Gastrocnemius medialis (tissue), 4 donors: ENCODE data around the gene PPP1R16B.

ENCODE experiments used
- POLR2A ChIP-seq, 2 donors: fragments of 450-650 bp; IDR thresholded peaks; one replicate each; pipeline ENCODE4 v1.6.1; 2017; ENCODE audit warnings: antibody characterized with exemption in 2 of 2, mild to moderate bottlenecking in 2 of 2, moderate library complexity in 2 of 2
- TF ChIP-seq, protein P1 (sequence below), 5 experiments: fragments of 450-650 bp in 3 of 5; fragments of 200-600 bp in 2 of 5; sonication (generic) in 2 of 5; IDR thresholded peaks in 4 of 5; conservative IDR thresholded peaks in 1 of 5; 1 replicate in 4 of 5; 2 replicates in 1 of 5; pipeline ENCODE4 v1.5.1; 2016 to 2019; ENCODE audit warnings: antibody characterized with exemption in 5 of 5, mild to moderate bottlenecking in 3 of 5, moderate library complexity in 3 of 5

GRCh38 chr20:38931984-38932383 lies 126.5 kb downstream of the PPP1R16B start:
- TF ChIP-seq, protein P1, sequence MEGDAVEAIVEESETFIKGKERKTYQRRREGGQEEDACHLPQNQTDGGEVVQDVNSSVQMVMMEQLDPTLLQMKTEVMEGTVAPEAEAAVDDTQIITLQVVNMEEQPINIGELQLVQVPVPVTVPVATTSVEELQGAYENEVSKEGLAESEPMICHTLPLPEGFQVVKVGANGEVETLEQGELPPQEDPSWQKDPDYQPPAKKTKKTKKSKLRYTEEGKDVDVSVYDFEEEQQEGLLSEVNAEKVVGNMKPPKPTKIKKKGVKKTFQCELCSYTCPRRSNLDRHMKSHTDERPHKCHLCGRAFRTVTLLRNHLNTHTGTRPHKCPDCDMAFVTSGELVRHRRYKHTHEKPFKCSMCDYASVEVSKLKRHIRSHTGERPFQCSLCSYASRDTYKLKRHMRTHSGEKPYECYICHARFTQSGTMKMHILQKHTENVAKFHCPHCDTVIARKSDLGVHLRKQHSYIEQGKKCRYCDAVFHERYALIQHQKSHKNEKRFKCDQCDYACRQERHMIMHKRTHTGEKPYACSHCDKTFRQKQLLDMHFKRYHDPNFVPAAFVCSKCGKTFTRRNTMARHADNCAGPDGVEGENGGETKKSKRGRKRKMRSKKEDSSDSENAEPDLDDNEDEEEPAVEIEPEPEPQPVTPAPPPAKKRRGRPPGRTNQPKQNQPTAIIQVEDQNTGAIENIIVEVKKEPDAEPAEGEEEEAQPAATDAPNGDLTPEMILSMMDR (IDR thresholded peaks at IDR 0.05 in 4 of 5, conservative IDR thresholded peaks at IDR 0.05 in 1 of 5): no peak
- no peak for TF ChIP-seq POLR2A (IDR thresholded peaks at IDR 0.05)
